Neural cell (in vitro differentiated cells): Measurements from ENCODE around the gene LCP2.

ENCODE experiments used
- EP300 ChIP-seq: fragments of 450-650 bp; conservative IDR thresholded peaks from 2 replicates; pipeline ENCODE4 v1.6.1; 2014; ENCODE audit warnings: antibody characterized with exemption, mild to moderate bottlenecking, moderate library complexity; ENCODE audit not compliant: poor library complexity, severe bottlenecking
- EZH2 ChIP-seq: fragments of 200-600, 300-800 bp; shearing (Covaris generic), sonication (generic); IDR thresholded peaks from 2 replicates; pipeline ENCODE4 v1.6.1; 2014; ENCODE audit warnings: antibody characterized with exemption, low read length, borderline replicate concordance, mild to moderate bottlenecking; ENCODE audit not compliant: insufficient read depth, poor library complexity, severe bottlenecking
- POLR2AphosphoS5 ChIP-seq: IDR thresholded peaks from 2 replicates; pipeline ENCODE4 v1.6.1; 2012
- RAD21 ChIP-seq: fragments of 450-650 bp; conservative IDR thresholded peaks from 2 replicates; pipeline ENCODE4 v1.6.1; 2014; ENCODE audit warnings: antibody characterized with exemption, mild to moderate bottlenecking, moderate library complexity
- TAF1 ChIP-seq: IDR thresholded peaks from 2 replicates; pipeline ENCODE4 v1.6.1; 2012; ENCODE audit warnings: low read depth
- TF ChIP-seq, protein P1 (sequence below): fragments of 450-650 bp; IDR thresholded peaks from 2 replicates; pipeline ENCODE4 v1.5.1; 2014; ENCODE audit warnings: antibody characterized with exemption, mild to moderate bottlenecking, moderate library complexity; ENCODE audit not compliant: poor library complexity, severe bottlenecking
- TF ChIP-seq, protein P2 (sequence below): IDR thresholded peaks from 2 replicates; pipeline ENCODE4 v1.6.1; 2012; ENCODE audit warnings: borderline replicate concordance

DNA sequence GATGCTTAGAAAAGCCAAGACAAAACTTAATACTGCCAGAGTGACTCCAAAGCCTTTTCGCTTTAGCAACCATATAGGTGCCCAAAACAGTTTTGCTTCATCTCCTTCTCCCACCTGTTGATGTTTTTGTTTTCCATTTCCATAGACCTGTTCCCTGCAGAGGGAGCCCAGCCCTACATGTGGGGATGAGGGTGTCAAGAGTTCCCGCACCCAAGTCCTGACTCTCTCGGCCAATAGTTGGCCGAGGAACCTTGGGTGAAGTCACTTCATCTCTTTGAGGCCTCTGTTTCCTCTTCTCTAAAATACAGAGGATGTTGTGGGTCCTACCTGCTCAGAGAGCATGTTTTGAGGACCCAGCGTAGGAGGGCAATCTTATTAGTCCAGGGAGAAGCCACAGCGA lies 38.5 kb upstream of the LCP2 start:
- TF ChIP-seq, protein P1, sequence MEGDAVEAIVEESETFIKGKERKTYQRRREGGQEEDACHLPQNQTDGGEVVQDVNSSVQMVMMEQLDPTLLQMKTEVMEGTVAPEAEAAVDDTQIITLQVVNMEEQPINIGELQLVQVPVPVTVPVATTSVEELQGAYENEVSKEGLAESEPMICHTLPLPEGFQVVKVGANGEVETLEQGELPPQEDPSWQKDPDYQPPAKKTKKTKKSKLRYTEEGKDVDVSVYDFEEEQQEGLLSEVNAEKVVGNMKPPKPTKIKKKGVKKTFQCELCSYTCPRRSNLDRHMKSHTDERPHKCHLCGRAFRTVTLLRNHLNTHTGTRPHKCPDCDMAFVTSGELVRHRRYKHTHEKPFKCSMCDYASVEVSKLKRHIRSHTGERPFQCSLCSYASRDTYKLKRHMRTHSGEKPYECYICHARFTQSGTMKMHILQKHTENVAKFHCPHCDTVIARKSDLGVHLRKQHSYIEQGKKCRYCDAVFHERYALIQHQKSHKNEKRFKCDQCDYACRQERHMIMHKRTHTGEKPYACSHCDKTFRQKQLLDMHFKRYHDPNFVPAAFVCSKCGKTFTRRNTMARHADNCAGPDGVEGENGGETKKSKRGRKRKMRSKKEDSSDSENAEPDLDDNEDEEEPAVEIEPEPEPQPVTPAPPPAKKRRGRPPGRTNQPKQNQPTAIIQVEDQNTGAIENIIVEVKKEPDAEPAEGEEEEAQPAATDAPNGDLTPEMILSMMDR, result no peak
- TF ChIP-seq EZH2, result no peak
- TF ChIP-seq POLR2AphosphoS5, result no peak
- TF ChIP-seq, protein P2, sequence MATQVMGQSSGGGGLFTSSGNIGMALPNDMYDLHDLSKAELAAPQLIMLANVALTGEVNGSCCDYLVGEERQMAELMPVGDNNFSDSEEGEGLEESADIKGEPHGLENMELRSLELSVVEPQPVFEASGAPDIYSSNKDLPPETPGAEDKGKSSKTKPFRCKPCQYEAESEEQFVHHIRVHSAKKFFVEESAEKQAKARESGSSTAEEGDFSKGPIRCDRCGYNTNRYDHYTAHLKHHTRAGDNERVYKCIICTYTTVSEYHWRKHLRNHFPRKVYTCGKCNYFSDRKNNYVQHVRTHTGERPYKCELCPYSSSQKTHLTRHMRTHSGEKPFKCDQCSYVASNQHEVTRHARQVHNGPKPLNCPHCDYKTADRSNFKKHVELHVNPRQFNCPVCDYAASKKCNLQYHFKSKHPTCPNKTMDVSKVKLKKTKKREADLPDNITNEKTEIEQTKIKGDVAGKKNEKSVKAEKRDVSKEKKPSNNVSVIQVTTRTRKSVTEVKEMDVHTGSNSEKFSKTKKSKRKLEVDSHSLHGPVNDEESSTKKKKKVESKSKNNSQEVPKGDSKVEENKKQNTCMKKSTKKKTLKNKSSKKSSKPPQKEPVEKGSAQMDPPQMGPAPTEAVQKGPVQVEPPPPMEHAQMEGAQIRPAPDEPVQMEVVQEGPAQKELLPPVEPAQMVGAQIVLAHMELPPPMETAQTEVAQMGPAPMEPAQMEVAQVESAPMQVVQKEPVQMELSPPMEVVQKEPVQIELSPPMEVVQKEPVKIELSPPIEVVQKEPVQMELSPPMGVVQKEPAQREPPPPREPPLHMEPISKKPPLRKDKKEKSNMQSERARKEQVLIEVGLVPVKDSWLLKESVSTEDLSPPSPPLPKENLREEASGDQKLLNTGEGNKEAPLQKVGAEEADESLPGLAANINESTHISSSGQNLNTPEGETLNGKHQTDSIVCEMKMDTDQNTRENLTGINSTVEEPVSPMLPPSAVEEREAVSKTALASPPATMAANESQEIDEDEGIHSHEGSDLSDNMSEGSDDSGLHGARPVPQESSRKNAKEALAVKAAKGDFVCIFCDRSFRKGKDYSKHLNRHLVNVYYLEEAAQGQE, result no peak
- TF ChIP-seq EP300, result no peak
- no peak for TF ChIP-seq RAD21
- no peak for TF ChIP-seq TAF1
